KMS-11 (cell line): ENCODE results near the gene KIF18B.

Source experiments
- H2AFZ ChIP-seq: fragments of 200-600 bp; sonication (generic); 2 replicates; pipeline ENCODE4 v1.6.1; 2016; ENCODE audit warnings: antibody characterized with exemption, mixed run types, low read depth
- H3K27ac ChIP-seq: fragments of 200-600 bp; sonication (generic); 2 replicates; pipeline ENCODE4 v1.6.1; 2016; ENCODE audit warnings: mild to moderate bottlenecking, mixed run types
- H3K27me3 ChIP-seq: fragments of 200-600 bp; sonication (generic); 2 replicates; pipeline ENCODE4 v1.6.1; 2017; ENCODE audit warnings: mild to moderate bottlenecking, low read depth, mixed run types, moderate library complexity; ENCODE audit not compliant: insufficient read depth
- H3K36me3 ChIP-seq: fragments of 200-600 bp; sonication (generic); 2 replicates; pipeline ENCODE4 v1.6.1; 2017; ENCODE audit warnings: mild to moderate bottlenecking, mixed run types; ENCODE audit not compliant: insufficient read depth
- H3K4me1 ChIP-seq: fragments of 200-600 bp; sonication (generic); 2 replicates; pipeline ENCODE4 v1.6.1; 2016; ENCODE audit warnings: mild to moderate bottlenecking, low read depth, mixed run types; ENCODE audit not compliant: poor library complexity, severe bottlenecking
- H3K4me2 ChIP-seq: fragments of 200-600 bp; sonication (generic); 2 replicates; pipeline ENCODE4 v1.7.0; 2016; ENCODE audit warnings: mild to moderate bottlenecking, mixed run types
- H3K4me3 ChIP-seq: fragments of 200-600 bp; sonication (generic); IDR thresholded peaks from 2 replicates; pipeline ENCODE4 v1.6.1; 2017; ENCODE audit warnings: low read depth, low read length, mixed read lengths; ENCODE audit not compliant: insufficient read depth
- H3K79me2 ChIP-seq: fragments of 200-600 bp; sonication (generic); 2 replicates; pipeline ENCODE4 v1.6.1; 2016; ENCODE audit warnings: low read depth, mixed run types; ENCODE audit not compliant: insufficient read depth
- H3K9ac ChIP-seq: fragments of 200-600 bp; sonication (generic); 2 replicates; pipeline ENCODE4 v1.6.1; 2016; ENCODE audit warnings: mild to moderate bottlenecking, mixed run types
- H4K20me1 ChIP-seq: fragments of 200-600 bp; sonication (generic); 2 replicates; pipeline ENCODE4 v1.6.1; 2016; ENCODE audit warnings: mild to moderate bottlenecking, mixed run types; ENCODE audit not compliant: insufficient read depth
- CTCF ChIP-seq: fragments of 200-600 bp; sonication (generic); conservative IDR thresholded peaks from 2 replicates; pipeline ENCODE4 v1.6.1; 2017; ENCODE audit warnings: low read depth, mild to moderate bottlenecking, antibody characterized with exemption, low read length, moderate library complexity, mixed read lengths

The KIF18B gene

GRCh38 chr17:44922746-44923470 lies 24.7 kb downstream of the KIF18B start:
- no peak overlapping the region for H3K27ac ChIP-seq
- H3K4me1 ChIP-seq: peaks cover 9% of the 10 kb centered on the region
- no peaks in the 10 kb centered on the region for H3K79me2 ChIP-seq
- no peaks in the 10 kb centered on the region for H4K20me1 ChIP-seq
- H3K4me2 ChIP-seq: no peak overlapping the region
- no peak overlapping the region for H3K4me3 ChIP-seq
- H2AFZ ChIP-seq: no peak overlapping the region
- H3K9ac ChIP-seq: no peak overlapping the region
- no peak for TF ChIP-seq CTCF
- H3K27me3 ChIP-seq: peaks cover 13% of the 10 kb centered on the region; the same call in 1 of the 2 replicates
- H3K36me3 ChIP-seq: no peaks in the 10 kb centered on the region

- no peaks in the 10 kb centered on the region for H3K79me2 ChIP-seq
- H3K9ac ChIP-seq: no peak overlapping the region
- H3K4me3 ChIP-seq: no peak overlapping the region
- TF ChIP-seq CTCF: no peak
- H3K27me3 ChIP-seq: peaks cover 13% of the 10 kb centered on the region; the same call in 1 of the 2 replicates
- H3K36me3 ChIP-seq: no peaks in the 10 kb centered on the region
- H4K20me1 ChIP-seq: no peaks in the 10 kb centered on the region
- no peak overlapping the region for H3K27ac ChIP-seq
- no peak overlapping the region for H3K4me2 ChIP-seq
- H2AFZ ChIP-seq: no peak overlapping the region
- H3K4me1 ChIP-seq: peaks cover 9% of the 10 kb centered on the region
Measured at GRCh38 chr17:44922136-44922535, 25.4 kb downstream of the KIF18B start.

- Histone ChIP-seq H3K36me3 (no peaks in the 10 kb centered on the region), H3K4me1 (peaks cover 9% of the 10 kb centered on the region), H3K27ac (no peak overlapping the region), H2AFZ (no peak overlapping the region), H3K9ac (no peak overlapping the region), H3K4me2 (no peak overlapping the region), H3K4me3 (no peak overlapping the region), H3K79me2 (no peaks in the 10 kb centered on the region), H4K20me1 (no peaks in the 10 kb centered on the region), H3K27me3 (peaks cover 13% of the 10 kb centered on the region; the same call in 1 of the 2 replicates)
- no peak for TF ChIP-seq CTCF
Measured at GRCh38 chr17:44921122-44921882, 26.3 kb downstream of the KIF18B start.

- Histone ChIP-seq H3K27me3 (peaks cover 13% of the 10 kb centered on the region; the same call in 1 of the 2 replicates), H3K79me2 (no peaks in the 10 kb centered on the region), H3K4me1 (peaks cover 9% of the 10 kb centered on the region), H3K9ac (no peak overlapping the region), H4K20me1 (no peaks in the 10 kb centered on the region), H3K27ac (no peak overlapping the region), H3K36me3 (no peaks in the 10 kb centered on the region), H3K4me2 (no peak overlapping the region), H3K4me3 (no peak overlapping the region), H2AFZ (no peak overlapping the region)
- no peak for TF ChIP-seq CTCF
Measured at GRCh38 chr17:44920565-44920940, 27.0 kb downstream of the KIF18B start.
